Adipocyte (in vitro differentiated cells): ENCODE data around the gene CHST11.

Experiments
- DNase-seq: peaks from one replicate; pipeline ENCODE4 v3.0.0-alpha.2; 2015; ENCODE audit warnings: low read depth
- H3K27me3 ChIP-seq: replicated peaks from 2 replicates; pipeline ENCODE4 v1.7.0; 2013; ENCODE audit warnings: mild to moderate bottlenecking, low read length, moderate library complexity; ENCODE audit not compliant: control insufficient read depth, insufficient read depth
- H3K36me3 ChIP-seq: 2 replicates; pipeline ENCODE4 v1.7.0; 2013; ENCODE audit warnings: low read length, mild to moderate bottlenecking, moderate library complexity; ENCODE audit not compliant: control insufficient read depth, insufficient read depth, severe bottlenecking
- H3K4me1 ChIP-seq: 2 replicates; pipeline ENCODE4 v1.7.0; 2013; ENCODE audit warnings: mild to moderate bottlenecking, low read length, moderate library complexity; ENCODE audit not compliant: control insufficient read depth, insufficient read depth
- H3K4me3 ChIP-seq: 2 replicates; pipeline ENCODE4 v1.7.0; 2013; ENCODE audit warnings: mild to moderate bottlenecking, low read length, moderate library complexity
- H3K9ac ChIP-seq: 2 replicates; pipeline ENCODE4 v1.7.0; 2013; ENCODE audit warnings: mild to moderate bottlenecking, low read length, moderate library complexity
- H3K9me3 ChIP-seq: 2 replicates; pipeline ENCODE4 v1.7.0; 2013; ENCODE audit warnings: mild to moderate bottlenecking, low read length, moderate library complexity; ENCODE audit not compliant: control insufficient read depth

Gene CHST11

DNA sequence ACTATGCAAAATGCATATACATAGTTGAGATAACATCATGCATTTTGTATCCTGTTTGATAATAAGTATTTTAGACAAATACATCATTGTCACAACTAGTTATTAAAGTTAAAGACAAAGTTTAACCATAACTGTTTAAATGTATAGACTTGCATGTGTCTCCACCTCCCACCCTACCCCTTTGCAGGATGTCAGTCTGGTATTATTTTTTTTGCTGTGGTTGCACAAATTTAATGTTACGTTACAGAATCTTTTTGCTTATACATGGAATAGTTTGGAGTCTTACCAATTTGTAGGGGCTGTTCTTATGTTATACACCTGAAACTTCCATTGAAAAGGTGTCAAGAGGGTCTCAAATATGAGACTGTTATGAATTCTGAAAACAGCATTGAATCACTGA, 5.6 kb downstream of the CHST11 start:
- no peak overlapping the region for H3K9ac ChIP-seq
- no peaks in the 10 kb centered on the region for H3K27me3 ChIP-seq
- peaks cover 30% of the 10 kb centered on the region for H3K4me1 ChIP-seq
- H3K4me3 ChIP-seq, result no peak overlapping the region
- no peaks in the 10 kb centered on the region for H3K36me3 ChIP-seq
- no peak for DNase-seq
- no peaks in the 10 kb centered on the region for H3K9me3 ChIP-seq

DNA sequence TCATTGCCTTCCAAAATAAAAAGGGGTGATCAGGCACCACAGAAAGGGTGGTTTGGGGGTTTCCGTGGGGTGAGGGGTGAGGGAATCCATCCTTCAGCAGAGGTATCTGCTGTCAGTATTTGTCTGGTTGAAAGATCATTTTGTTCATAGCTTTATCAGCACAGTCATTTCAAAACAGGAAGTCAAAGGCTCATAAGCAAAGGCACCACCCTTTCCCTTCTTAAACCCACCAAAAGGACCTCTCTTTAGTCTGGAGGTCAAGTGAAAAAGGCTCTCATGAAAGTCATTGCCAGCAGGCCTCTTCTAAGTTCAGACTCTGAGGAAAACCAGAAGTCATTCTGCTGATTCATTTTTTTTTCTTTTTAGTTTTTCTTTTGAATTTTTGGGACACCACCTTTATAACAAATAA, 6.2 kb downstream of the CHST11 start:
- no peak overlapping the region for H3K4me3 ChIP-seq
- no peaks in the 10 kb centered on the region for H3K36me3 ChIP-seq
- H3K9me3 ChIP-seq, result no peaks in the 10 kb centered on the region
- H3K27me3 ChIP-seq, result no peaks in the 10 kb centered on the region
- H3K4me1 ChIP-seq, result peaks cover 30% of the 10 kb centered on the region
- DNase-seq, result peak; percentile 7
- peak overlapping the region; percentile 26 for H3K9ac ChIP-seq

DNA sequence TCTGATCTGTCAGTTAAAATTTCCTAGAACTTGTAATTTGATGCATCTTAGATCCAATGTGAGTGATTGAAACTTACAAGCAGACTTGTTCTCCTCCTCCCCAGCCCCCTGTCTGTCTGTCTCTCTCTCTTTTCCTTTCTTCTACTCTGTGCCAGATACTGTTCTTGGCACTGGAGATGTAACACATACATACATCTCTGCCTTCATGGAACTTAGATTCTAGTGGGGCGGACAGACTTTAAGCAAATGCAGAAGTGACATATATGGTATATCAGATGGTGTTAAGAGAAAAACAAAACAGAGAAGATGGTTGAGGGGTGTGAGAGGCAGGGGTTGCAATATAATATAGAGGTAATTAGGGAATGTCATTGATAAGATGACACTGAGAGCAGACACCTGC, 6.6 kb downstream of the CHST11 start:
- no peaks in the 10 kb centered on the region for H3K9me3 ChIP-seq
- H3K36me3 ChIP-seq, result no peaks in the 10 kb centered on the region
- DNase-seq, result no peak
- H3K9ac ChIP-seq, result peak overlapping the region; percentile 26
- H3K4me3 ChIP-seq, result no peak overlapping the region
- no peaks in the 10 kb centered on the region for H3K27me3 ChIP-seq
- H3K4me1 ChIP-seq, result peaks cover 30% of the 10 kb centered on the region

DNA sequence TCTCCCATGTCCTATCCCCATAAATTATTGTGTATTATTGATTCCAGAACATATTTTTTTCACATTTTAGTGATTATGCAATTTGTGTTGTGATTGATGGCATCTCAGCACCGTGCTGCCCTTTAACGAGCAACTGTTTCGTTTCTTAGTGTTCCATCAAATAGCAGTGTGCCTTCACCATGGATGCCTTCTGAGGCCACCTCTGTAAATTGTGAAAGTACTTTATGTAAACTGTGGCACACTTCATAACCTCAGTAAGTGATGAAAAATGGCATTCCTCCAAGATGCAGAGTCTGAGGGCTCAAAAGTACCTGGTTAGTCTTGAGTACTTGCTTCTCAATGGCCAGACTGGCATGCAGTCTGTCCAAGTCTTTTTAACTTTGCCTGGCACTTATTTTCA, 8.2 kb downstream of the CHST11 start:
- H3K36me3 ChIP-seq, result no peaks in the 10 kb centered on the region
- H3K9me3 ChIP-seq, result no peaks in the 10 kb centered on the region
- H3K9ac ChIP-seq, result no peak overlapping the region
- no peaks in the 10 kb centered on the region for H3K27me3 ChIP-seq
- H3K4me1 ChIP-seq, result peaks cover 16% of the 10 kb centered on the region
- DNase-seq, result no peak
- no peak overlapping the region for H3K4me3 ChIP-seq

DNA sequence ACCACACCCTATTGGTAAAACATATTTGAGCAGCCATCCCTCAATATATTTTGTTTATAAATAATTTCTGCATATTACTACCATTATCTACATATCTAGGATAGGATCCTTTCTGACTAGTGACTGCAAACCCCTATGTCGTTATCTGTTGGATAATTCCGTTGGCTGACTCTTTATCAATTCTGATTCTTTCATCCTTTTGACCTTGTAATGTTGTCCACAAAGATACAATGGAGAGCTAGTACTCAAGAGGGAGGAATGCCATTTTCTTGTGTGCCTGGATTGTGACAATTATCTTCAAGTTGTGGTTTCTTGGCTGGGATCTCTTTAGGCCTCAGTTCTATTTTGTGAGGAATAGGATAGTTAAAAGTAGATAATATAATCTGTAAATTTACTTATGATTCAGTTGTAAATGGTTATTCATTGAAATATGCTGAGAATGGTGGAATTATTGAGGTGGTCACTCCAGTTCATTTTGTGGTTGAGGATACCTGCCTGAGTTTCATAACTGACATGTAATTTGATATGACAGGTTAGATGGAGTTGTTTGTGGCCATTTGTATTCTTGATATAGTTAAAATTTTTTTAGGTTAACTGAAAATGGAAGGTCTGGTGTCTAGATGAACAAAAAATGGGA, 10.1 kb downstream of the CHST11 start:
- H3K4me3 ChIP-seq, result no peak overlapping the region
- H3K27me3 ChIP-seq, result no peaks in the 10 kb centered on the region
- H3K9ac ChIP-seq, result no peak overlapping the region
- no peak for DNase-seq
- peaks cover 11% of the 10 kb centered on the region for H3K4me1 ChIP-seq
- no peaks in the 10 kb centered on the region for H3K36me3 ChIP-seq
- H3K9me3 ChIP-seq, result no peaks in the 10 kb centered on the region

DNA sequence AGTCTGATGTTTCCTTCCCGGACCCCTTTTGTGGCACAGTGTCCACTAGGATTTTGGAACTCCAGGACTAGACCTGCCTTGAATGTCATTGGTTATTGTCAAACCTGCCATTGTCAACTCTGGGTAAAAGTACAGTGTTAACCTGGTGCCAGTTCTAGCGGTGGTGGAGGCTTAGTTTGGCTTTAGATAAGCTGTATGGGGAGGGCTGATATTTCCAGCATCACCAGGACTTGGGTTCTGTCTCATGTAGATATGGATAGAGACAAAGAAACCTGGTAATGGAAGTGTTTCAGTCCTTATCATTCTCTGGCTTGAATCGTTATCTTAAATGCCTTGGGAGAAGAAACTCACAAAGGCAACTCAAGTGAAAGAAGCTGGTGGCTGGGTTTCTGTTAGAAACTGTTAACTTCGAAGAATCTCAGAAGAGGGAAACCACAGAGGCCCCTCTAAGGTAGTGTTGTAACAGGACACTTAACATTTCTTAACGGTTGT, 10.6 kb downstream of the CHST11 start:
- Histone ChIP-seq H3K36me3 (no peaks in the 10 kb centered on the region), H3K4me1 (peaks cover 10% of the 10 kb centered on the region), H3K4me3 (no peak overlapping the region), H3K27me3 (no peaks in the 10 kb centered on the region), H3K9me3 (no peaks in the 10 kb centered on the region), H3K9ac (no peak overlapping the region)
- no peak for DNase-seq

DNA sequence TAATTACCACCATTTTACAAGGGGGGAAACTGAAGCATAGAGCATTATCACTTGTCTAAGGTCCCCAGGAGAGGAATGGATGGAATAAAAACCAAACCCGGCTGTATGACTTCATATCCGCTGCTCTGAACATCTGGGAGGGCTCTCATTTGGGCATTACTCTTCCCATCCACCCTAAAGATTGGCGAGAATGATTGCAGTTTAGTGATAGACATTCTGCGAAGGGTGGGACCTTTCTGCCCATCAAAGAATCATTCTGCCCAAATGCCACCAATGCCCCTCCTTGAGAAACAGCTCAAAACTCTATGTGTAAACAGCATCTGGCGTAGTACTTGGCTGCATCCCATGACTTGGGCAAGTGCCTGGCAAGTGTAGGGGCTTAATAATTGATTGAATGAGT, 11.6 kb downstream of the CHST11 start:
- DNase-seq, result no peak
- Histone ChIP-seq H3K36me3 (no peaks in the 10 kb centered on the region), H3K4me1 (peaks cover under 1% of the 10 kb centered on the region), H3K4me3 (no peak overlapping the region), H3K27me3 (no peaks in the 10 kb centered on the region), H3K9ac (no peak overlapping the region), H3K9me3 (no peaks in the 10 kb centered on the region)

DNA sequence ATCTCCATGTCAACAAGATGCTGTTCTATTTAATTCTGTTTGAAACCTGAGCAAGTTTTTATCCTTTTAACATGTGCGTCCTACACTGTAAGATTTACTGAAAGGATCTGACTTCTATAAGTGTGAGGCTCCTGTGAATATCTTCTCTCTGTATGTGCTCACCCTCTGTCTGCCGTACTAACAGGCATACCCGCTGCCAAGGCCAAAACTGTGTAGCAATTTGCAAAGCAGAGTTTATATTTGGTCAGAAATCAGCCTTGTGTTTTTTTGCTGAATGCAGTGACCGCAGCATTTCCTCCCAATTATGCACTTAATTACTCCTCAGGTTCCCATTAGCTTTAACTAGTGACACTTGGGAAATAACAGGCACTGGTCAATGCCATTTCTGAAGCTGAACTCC, 12.3 kb downstream of the CHST11 start:
- no peaks in the 10 kb centered on the region for H3K27me3 ChIP-seq

DNA sequence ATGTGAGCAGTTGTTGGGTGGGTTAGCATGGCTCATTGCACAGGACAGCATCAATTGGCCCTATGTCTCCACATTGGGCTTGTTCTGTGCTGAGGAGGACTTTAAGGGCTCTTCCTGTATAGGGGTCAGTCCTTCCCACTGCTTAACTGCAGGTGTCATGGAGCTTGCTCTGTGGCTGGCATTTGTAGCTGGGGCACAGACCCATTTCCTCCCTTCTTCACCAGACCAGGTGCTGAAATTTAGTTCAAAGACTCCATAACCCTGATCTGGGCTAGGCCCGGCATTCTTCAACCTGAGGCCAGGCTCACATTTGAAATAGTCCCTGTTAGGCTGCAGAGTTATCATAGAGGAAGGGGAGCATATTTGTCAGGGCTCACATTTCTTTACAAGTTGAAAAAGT, 12.8 kb downstream of the CHST11 start:
- Histone ChIP-seq H3K9me3 (no peaks in the 10 kb centered on the region), H3K9ac (no peak overlapping the region), H3K4me3 (no peak overlapping the region), H3K27me3 (no peaks in the 10 kb centered on the region), H3K4me1 (no peaks in the 10 kb centered on the region), H3K36me3 (no peaks in the 10 kb centered on the region)
- DNase-seq, result no peak

More for the DNA sequence above, 12.3 kb downstream of the CHST11 start:
- Histone ChIP-seq H3K36me3 (no peaks in the 10 kb centered on the region), H3K9ac (no peak overlapping the region), H3K4me3 (no peak overlapping the region), H3K4me1 (no peaks in the 10 kb centered on the region), H3K9me3 (no peaks in the 10 kb centered on the region)
- DNase-seq, result no peak

DNA sequence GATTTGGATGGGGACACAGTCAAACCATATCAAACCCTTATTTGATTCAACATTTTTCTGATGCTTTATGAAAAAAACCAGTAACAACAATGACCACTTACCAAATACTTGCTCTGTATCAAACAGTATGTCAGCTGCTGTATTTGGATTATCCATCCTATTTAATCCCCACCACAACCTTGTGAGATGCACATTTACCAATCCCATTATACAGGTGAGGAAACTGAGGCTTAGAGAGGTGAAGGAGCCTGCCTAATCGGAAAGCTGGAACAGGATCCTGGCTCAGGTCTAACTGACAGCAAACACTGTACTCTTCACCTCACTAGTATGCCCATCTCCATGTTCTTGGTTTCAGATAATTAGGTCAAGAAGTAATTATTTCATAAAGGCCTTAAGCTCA, 13.8 kb downstream of the CHST11 start:
- Histone ChIP-seq H3K9me3 (no peaks in the 10 kb centered on the region), H3K4me3 (no peak overlapping the region), H3K4me1 (no peaks in the 10 kb centered on the region), H3K36me3 (no peaks in the 10 kb centered on the region), H3K27me3 (no peaks in the 10 kb centered on the region), H3K9ac (no peak overlapping the region)
- no peak for DNase-seq

DNA sequence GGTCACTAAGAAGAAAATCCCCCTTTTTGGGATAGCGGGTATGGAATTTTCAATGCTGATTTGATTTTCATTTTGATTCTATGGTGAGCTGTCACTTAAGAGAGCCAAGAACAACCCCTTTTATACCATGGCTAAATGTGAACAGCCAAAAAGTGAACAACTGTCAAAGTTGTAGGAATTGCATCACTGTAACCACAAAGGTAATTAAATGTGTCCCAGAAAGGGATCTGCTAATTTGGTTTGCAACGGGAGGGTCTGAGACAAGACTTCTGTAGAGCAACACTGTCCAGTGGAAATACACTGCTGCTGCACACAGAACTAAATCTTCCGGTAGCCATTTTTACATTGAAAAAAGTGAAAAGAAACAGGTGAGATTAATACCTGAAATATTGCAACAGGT, 14.6 kb downstream of the CHST11 start:
- no peak for DNase-seq
- no peaks in the 10 kb centered on the region for H3K27me3 ChIP-seq

DNA sequence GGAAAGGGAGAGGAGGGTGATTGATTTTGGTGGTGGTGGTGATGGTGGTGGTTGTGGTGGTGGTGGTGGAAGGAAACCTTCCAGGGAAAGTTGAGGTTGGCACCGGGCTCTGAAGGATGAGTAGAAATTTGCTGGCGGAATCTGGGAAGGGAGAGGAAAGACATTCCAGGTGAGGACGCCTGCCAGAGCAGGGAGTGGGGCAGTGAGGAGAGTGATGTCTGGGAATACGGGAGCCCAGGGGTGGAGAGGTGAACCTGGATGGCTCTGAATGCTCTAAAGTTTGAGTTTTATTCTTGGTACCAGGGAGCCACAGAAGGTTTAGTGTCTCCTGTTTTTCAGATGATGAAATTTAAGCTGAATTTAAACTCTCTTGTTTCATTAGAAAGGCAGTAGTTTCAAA, 16.0 kb downstream of the CHST11 start:
- Histone ChIP-seq H3K36me3 (no peaks in the 10 kb centered on the region), H3K27me3 (no peaks in the 10 kb centered on the region), H3K4me3 (no peak overlapping the region), H3K9ac (no peak overlapping the region), H3K4me1 (no peaks in the 10 kb centered on the region), H3K9me3 (no peaks in the 10 kb centered on the region)
- no peak for DNase-seq

More for the DNA sequence above, 14.6 kb downstream of the CHST11 start:
- Histone ChIP-seq H3K4me1 (no peaks in the 10 kb centered on the region), H3K9ac (no peak overlapping the region), H3K9me3 (no peaks in the 10 kb centered on the region), H3K36me3 (no peaks in the 10 kb centered on the region), H3K4me3 (no peak overlapping the region)
